ENCODE results near the gene TMC1.
"Not testable (repeated sequence)": the region's sequence is repeated elsewhere in the genome, so short reads cannot be mapped to it uniquely, and the experiment has no call there.

The TMC1 gene

GRCh38 chr9:72775570-72775969 is 254.2 kb downstream of the TMC1 start:
- DNase-seq, result no peak

GRCh38 chr9:72779614-72780013 is 258.2 kb downstream of the TMC1 start:
- no peak for DNase-seq

DNA sequence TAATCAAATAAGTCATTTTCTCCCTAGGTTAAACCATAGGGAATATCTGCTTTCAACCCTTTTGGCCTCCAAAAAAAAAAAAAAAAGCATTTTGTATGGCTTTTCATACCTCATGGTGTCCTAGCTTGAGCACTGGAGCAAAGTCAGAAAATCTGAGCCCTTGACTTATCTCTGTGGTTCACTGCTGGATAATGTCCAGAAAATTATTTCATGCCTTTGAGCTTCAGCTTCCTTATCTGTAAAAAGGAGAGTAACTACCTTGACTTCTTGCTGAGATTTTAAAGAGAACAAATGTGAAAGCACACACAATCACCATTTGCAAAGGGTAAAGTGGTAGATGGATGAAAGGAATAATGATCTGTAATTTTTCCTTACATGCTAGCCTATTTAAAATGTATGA is 265.5 kb downstream of the TMC1 start:
- no peak for DNase-seq

- no peak for DNase-seq
Observed at GRCh38 chr9:72788966-72789735, 267.7 kb downstream of the TMC1 start.

GRCh38 chr9:72789885-72790284 is 268.5 kb downstream of the TMC1 start:
- no peak for DNase-seq

DNA sequence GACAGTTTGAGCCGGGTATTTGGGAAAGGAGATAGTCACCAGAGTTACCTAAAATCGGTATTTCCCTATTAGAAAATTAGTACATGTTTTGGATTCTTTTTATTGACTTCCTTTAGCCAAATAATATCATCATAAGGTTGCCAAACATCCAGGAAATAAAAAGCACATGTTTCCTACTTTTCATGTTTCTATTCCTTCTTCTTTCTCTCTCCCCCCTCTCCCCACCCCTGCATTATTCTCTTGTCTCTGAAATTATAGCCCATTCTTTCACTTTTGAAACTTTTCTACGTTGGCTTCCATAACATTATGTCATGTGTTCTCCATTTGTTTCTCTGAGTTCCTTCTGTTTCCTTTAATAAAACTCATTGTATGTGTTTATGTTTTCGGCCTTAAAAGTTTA is 269.6 kb downstream of the TMC1 start:
- DNase-seq, result no peak

DNA sequence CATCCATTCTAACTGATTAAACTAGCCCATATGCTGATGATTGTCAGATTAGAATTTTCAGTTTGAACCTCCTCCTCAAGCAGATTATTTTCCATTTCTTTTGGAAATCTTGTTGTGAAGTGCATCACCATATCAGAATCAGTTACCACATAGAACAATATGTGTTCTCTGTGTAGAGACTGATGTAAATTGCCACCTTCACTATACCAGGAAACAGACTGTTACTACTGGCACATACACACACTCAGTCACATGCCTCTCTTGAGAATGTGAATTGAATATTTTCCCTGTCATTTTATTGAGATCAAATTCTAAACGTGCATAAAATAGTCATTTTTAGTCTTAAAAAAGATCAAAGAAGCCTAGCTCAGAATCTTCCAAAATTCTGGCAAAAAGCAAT is 270.0 kb downstream of the TMC1 start:
- no peak for DNase-seq

DNA sequence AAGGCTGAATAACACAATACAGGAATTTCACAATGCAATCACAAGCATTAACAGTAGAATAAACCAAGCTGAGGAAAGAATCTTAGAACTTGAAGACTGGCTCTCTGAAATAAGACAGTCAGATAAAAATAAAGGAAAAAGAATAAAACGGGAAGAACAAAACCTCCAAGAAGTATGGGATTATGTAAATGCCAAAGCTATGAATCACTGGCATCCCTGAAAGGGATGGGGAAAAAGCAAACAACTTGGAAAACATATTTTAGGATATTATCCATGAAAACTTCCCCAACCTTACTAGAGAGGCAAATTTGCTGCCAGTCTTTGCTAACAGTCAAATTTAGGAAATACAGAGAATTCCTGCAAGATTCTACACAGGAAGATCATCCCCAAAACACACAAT is 273.5 kb downstream of the TMC1 start:
- DNase-seq, result no peak

- DNase-seq, result no peak
Observed at GRCh38 chr9:72800328-72800994, 279.1 kb downstream of the TMC1 start.

DNA sequence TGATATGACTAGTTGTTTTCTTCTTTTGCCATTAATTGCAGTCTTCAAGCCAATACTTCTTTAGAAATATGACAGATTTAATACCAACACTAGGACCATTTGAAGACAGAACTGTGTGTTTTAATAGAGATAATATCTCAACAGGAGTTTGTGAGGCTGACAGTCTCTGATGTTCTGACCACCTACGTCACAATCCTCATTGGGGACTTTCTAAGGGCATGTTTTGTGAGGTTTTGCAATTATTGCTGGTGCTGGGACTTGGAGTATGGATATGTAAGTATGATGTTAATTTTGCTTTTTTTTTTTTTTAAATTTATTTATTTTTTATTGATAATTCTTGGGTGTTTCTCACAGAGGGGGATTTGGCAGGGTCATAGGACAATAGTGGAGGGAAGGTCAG is 283.8 kb downstream of the TMC1 start:
- DNase-seq, result no peak

DNA sequence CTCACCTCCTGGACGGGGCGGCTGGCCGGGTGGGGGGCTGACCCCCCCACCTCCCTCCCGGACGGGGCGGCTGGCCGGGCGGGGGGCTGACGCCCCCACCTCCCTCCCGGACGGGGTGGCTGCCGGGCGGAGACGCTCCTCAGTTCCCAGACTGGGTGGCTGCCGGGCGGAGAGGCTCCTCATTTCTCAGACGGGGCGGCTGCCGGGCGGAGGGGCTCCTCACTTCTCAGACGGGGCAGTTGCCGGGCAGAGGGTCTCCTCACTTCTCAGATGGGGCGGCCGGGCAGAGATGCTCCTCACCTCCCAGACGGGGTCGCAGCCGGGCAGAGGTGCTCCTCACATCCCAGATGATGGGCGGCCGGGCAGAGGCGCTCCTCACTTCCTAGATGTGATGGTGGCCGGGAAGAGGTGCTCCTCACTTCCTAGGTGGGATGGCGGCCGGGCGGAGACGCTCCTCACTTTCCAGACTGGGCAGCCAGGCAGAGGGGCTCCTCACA is 285.0 kb downstream of the TMC1 start:
- not testable (repeated sequence) for DNase-seq

DNA sequence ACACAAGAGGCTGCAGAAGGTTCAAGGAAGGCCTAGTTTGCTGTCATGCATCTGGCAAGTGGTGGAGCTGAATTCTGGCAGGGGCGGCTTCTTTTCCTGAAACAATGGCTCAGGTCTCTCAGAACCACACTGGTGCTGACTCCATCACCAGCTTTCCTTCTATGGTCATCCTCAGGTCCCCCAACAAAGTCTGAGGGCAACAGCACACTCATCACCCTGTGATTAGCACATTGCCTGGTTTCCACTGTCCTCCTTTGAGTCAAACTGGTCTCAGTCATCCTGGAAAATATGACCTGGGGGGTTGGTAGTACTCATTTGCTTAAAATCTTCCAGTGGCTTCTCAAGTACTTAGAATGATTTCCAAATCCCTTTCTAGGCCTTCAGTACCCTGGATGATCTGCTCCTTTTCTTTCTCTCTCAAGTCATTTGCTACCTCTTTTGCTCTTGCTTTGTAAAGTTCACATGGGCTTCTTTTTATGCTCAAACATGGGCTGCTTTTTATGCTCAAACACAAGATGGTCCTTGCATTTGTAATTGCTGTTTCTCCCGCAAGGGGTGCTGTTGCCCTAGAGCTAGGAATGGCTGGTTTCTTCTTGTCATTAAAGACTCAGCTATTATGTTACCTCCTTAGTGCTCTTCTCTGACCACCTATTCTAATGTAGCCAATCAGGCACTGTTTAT is 286.5 kb downstream of the TMC1 start:
- DNase-seq, result no peak

DNA sequence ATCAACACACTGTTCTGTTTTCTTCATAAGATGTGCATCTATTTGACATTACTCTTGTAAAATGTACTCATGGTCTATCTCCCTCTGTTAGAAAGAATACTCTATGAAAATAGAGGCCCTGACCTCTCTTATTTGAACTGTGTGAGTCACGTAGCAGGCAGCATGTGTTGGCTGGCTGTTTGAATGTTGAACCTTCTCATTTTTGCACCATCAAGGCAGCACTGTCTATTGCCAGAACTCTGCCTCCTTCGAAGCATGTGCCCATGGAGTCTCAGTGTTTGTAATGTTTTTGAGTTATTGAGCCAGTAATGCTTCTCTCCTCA is 287.0 kb downstream of the TMC1 start:
- no peak for DNase-seq

DNA sequence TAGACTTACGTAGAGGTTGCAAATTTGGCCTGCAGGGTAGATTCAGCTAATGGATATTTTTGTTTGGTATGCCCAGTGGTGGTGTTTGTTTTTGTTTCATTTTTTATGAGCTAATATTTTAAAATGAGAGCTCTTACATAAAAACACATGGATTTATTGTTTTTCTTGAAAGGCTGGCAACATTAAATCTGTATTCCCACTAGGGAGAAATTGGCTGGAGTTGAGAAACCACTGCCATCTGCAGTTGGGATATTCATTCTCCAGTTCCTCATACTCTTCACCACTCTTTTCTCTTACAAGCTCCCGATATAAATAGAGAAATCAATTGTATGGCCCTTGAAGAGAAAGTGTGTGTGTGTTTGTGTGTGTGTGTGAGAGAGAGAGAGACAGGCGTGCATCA is 288.2 kb downstream of the TMC1 start:
- no peak for DNase-seq

DNA sequence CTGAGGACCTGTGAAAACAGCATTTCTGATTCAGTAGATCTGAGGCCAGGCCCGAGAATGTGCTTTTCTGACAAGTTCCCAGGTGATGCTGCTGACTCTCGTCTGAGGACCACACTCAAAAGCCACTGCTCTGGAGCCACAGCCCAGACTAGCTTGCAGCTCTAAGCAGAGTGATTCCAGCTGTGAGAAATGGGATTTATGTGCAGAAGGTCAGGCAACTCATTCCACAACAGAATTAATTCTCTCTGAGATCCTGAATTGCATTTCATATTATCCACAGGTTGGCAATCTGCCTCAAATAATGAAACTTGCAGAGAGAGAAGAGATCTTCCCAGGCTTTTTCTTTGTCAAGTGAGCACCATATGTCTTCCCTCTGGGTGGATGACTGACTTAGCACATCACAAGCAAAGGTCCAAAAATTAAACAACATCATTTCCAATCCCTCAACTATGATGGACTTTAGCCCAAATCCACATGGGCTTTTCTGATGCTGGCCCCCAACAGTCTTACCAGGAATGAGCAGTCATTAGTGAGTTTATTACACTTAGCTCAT is 291.2 kb downstream of the TMC1 start:
- no peak for DNase-seq

DNA sequence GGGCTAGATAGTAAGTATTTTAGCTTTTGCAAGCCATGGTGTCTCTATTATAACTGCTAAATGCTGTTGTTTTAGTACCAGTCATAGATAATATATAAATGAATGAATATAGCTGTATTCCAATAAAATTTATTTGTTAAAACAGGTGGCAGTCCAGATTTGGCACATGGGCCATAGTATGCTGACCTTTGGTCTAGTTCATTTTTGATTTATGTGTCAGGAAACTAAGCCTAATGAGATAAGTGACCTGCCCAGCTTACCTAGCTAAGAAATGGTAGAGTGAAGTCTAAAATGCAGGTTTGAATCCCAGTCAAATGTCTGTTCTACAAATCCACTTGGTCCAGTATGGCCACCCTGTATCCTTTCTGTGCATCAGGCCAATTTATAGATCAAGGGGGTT is 292.1 kb downstream of the TMC1 start:
- DNase-seq, result no peak

DNA sequence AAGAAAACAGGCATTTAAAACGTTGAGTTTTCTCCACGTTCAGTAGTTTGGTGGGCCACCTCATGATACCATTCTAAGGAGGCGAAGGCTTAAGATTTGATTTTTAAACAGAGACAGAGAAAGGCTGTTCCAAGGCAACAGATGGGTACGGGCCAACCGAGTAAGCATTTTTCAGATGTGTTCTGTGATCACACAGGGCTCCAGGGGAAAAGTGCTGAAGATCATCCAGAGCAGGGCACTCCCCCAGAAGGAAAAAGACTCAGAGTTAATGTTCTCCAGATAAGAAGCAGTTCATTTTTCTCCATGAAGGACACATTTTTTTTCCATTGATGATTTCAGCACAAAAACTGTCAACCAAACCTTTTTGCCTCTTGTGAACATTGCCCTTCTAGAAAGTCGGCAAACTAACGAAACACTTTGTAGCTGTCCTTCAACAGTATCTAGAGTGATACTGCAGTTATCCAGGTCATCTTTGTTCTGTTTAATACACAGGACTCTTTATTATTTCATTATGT is 292.7 kb downstream of the TMC1 start:
- DNase-seq, result no peak

- DNase-seq, result no peak
Observed at GRCh38 chr9:72816666-72817065, 295.3 kb downstream of the TMC1 start.

DNA sequence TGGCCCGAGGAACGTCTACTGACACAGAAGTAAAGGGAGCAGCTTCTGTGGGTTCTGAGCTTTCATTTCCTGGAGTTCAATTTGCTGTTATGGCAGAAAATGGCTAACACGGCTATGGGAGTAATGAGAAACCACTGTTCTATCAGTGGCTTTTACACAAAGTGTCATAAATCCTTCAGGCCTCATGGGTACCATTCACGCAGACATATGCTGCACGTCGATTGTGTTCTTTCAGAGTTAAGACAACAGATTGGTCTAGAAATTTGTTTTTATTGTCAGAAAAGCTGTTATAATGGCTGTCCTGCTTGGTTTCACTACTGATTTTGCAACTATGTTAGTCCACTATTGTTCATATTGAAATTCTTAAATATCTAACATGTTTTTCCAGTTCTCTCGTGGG is 296.0 kb downstream of the TMC1 start:
- DNase-seq, result no peak

GRCh38 chr9:72818385-72818784 is 297.0 kb downstream of the TMC1 start:
- DNase-seq, result no peak

GRCh38 chr9:72823971-72824370 is 302.6 kb downstream of the TMC1 start:
- no peak for DNase-seq

DNA sequence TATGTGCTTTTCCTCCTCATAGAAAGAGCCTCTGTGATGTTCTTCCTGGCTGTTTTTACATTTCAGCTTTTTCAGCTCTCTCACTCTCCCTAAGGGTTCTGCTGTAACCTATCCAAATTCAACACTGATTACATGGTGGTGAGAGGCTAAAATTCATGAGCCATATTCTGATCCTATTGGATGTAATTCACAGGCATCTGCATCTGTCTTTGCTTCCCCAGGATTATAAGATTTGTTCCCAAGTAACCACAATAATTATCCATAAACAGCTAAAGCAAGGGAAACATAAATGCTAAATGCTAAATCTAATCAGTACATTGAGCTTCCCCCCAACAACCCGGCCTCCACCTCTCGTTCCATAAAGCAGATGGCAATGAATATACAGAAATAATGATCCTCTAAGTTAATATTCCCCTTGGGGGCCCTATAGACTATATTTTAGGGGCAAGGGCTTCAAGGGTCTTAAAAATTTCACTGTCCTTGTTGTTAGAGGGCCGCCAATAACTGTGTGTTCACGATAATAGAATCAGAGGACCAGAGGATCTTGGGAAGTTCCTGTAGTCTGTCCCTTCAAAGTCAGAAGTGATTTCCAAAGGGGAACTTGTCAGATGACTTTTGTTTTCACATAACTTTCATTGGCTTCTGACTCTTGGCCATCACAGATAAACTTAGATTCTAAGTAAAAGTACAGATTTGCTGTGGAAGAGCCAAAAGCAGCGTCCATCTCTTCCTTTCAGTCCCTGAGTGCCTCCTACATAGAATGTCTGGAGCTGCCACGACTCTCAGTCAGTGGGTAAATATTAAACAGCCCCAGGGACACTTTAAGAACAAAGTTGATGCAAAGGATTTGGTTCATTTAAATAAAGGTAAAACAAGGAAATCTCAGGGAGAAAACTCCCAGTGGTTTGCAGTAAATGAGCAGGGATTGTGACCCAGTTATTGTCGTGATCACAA is 305.9 kb downstream of the TMC1 start:
- no peak for DNase-seq

All from activated CD4-positive, alpha-beta T cell treated with anti-CD3 and anti-CD28 coated beads, Interleukin-2, amount 50 U/mL, for 16 hours (primary cell).